ENCODE results near the gene HS3ST2.

Gene HS3ST2

GRCh38 chr16:22799113-22799512 is 14.8 kb upstream of the HS3ST2 start:
- Histone ChIP-seq H3K9me3 (replicated peaks in 1 of 2; ENCODE audit: control insufficient read depth in 2 of 2, insufficient read depth in 1 of 2, low read depth in 1 of 2, low read length in 2 of 2) (peaks cover 0 to 1% of the 10 kb centered on the region in 2 donors), H2BK12ac (ENCODE audit: low read length) (no peak overlapping the region), H3K14ac (ENCODE audit: low read length) (no peak overlapping the region), H3K36me3 (replicated peaks in 1 of 2; ENCODE audit: control insufficient read depth in 2 of 2, insufficient read depth in 2 of 2, low read length in 2 of 2) (no peaks in the 10 kb centered on the region), H3K4me1 (ENCODE audit: control insufficient read depth in 2 of 2, insufficient read depth in 1 of 2, low read depth in 1 of 2, low read length in 2 of 2) (peaks cover 0 to 2% of the 10 kb centered on the region in 2 donors), H3K27me3 (ENCODE audit: control insufficient read depth in 3 of 3, insufficient read depth in 3 of 3, low read depth in 1 of 3, low read length in 3 of 3) (no peaks in the 10 kb centered on the region), H4K8ac (ENCODE audit: low read depth, low read length) (no peak overlapping the region), H2BK120ac (ENCODE audit: low read depth, low read length) (no peak overlapping the region), H3K4me3 (ENCODE audit: low read length in 2 of 2) (no peak overlapping the region), H2AK5ac (ENCODE audit: low read depth, low read length) (no peak overlapping the region), H3K27ac (replicated peaks; ENCODE audit: low read length) (no peak overlapping the region), H2BK5ac (ENCODE audit: low read length) (no peak overlapping the region), H4K91ac (ENCODE audit: low read depth, low read length, poor library complexity) (no peak overlapping the region), H3K9ac (ENCODE audit: low read depth, low read length, poor library complexity) (no peak overlapping the region), H2AFZ (ENCODE audit: low read length) (no peak overlapping the region), H3K79me1 (ENCODE audit: low read depth, low read length) (no peaks in the 10 kb centered on the region), H3K18ac (ENCODE audit: low read length) (no peak overlapping the region), H3K23ac (ENCODE audit: low read depth, low read length, poor library complexity) (no peak overlapping the region), H2BK15ac (ENCODE audit: low read length) (no peak overlapping the region), H3K4ac (ENCODE audit: low read length) (no peak overlapping the region), H3K4me2 (ENCODE audit: insufficient read depth, low read length, poor library complexity, severe bottlenecking) (no peak overlapping the region)
- no peak for DNase-seq (ENCODE audit: low spot score)
- no CpG with 5 or more reads among the region's 2 CpGs for WGBS, 2 donors (ENCODE audit: extremely low coverage in 2 of 2, insufficient read length in 2 of 2, insufficient replicate concordance in 1 of 2)

- Histone ChIP-seq H3K18ac (ENCODE audit: low read length) (no peak overlapping the region), H4K91ac (ENCODE audit: low read depth, low read length, poor library complexity) (no peak overlapping the region), H2AK5ac (ENCODE audit: low read depth, low read length) (no peak overlapping the region), H3K23ac (ENCODE audit: low read depth, low read length, poor library complexity) (no peak overlapping the region), H2BK12ac (ENCODE audit: low read length) (no peak overlapping the region), H3K4me1 (ENCODE audit: control insufficient read depth in 2 of 2, insufficient read depth in 1 of 2, low read depth in 1 of 2, low read length in 2 of 2) (no peaks in the 10 kb centered on the region), H3K36me3 (replicated peaks in 1 of 2; ENCODE audit: control insufficient read depth in 2 of 2, insufficient read depth in 2 of 2, low read length in 2 of 2) (no peaks in the 10 kb centered on the region), H3K4me3 (ENCODE audit: low read length in 2 of 2) (no peak overlapping the region), H3K14ac (ENCODE audit: low read length) (no peak overlapping the region), H3K4me2 (ENCODE audit: insufficient read depth, low read length, poor library complexity, severe bottlenecking) (no peak overlapping the region), H2BK5ac (ENCODE audit: low read length) (no peak overlapping the region), H3K27ac (replicated peaks; ENCODE audit: low read length) (no peak overlapping the region), H3K9ac (ENCODE audit: low read depth, low read length, poor library complexity) (no peak overlapping the region), H2BK120ac (ENCODE audit: low read depth, low read length) (no peak overlapping the region), H3K27me3 (ENCODE audit: control insufficient read depth in 3 of 3, insufficient read depth in 3 of 3, low read depth in 1 of 3, low read length in 3 of 3) (peaks cover 0 to 3% (median 0%) of the 10 kb centered on the region in 3 experiments), H3K79me1 (ENCODE audit: low read depth, low read length) (no peaks in the 10 kb centered on the region), H3K4ac (ENCODE audit: low read length) (no peak overlapping the region), H3K9me3 (replicated peaks in 1 of 2; ENCODE audit: control insufficient read depth in 2 of 2, insufficient read depth in 1 of 2, low read depth in 1 of 2, low read length in 2 of 2) (no peaks in the 10 kb centered on the region), H4K8ac (ENCODE audit: low read depth, low read length) (no peak overlapping the region), H2BK15ac (ENCODE audit: low read length) (no peak overlapping the region), H2AFZ (ENCODE audit: low read length) (no peak overlapping the region)
- no peak for DNase-seq (ENCODE audit: low spot score)
- no CpG with 5 or more reads among the region's 5 CpGs for WGBS, 2 donors (ENCODE audit: extremely low coverage in 2 of 2, insufficient read length in 2 of 2, insufficient replicate concordance in 1 of 2)
These were observed 9.1 kb upstream of the HS3ST2 start for GRCh38 chr16:22804893-22805292.

GRCh38 chr16:22805326-22805725 is 8.6 kb upstream of the HS3ST2 start:
- H2AK5ac ChIP-seq (ENCODE audit: low read depth, low read length) = no peak overlapping the region
- H2BK120ac ChIP-seq (ENCODE audit: low read depth, low read length) = no peak overlapping the region
- H2AFZ ChIP-seq (ENCODE audit: low read length) = no peak overlapping the region
- no peak overlapping the region for H3K27ac ChIP-seq (replicated peaks; ENCODE audit: low read length)
- no peaks in the 10 kb centered on the region for H3K9me3 ChIP-seq (replicated peaks in 1 of 2; ENCODE audit: control insufficient read depth in 2 of 2, insufficient read depth in 1 of 2, low read depth in 1 of 2, low read length in 2 of 2)
- H3K4ac ChIP-seq (ENCODE audit: low read length) = no peak overlapping the region
- no peak for DNase-seq (ENCODE audit: low spot score)
- no peaks in the 10 kb centered on the region for H3K36me3 ChIP-seq (replicated peaks in 1 of 2; ENCODE audit: control insufficient read depth in 2 of 2, insufficient read depth in 2 of 2, low read length in 2 of 2)
- H4K8ac ChIP-seq (ENCODE audit: low read depth, low read length) = no peak overlapping the region
- no peak overlapping the region for H2BK12ac ChIP-seq (ENCODE audit: low read length)
- H3K9ac ChIP-seq (ENCODE audit: low read depth, low read length, poor library complexity) = no peak overlapping the region
- no peaks in the 10 kb centered on the region for H3K4me1 ChIP-seq (ENCODE audit: control insufficient read depth in 2 of 2, insufficient read depth in 1 of 2, low read depth in 1 of 2, low read length in 2 of 2)
- H3K18ac ChIP-seq (ENCODE audit: low read length) = no peak overlapping the region
- H3K27me3 ChIP-seq (ENCODE audit: control insufficient read depth in 3 of 3, insufficient read depth in 3 of 3, low read depth in 1 of 3, low read length in 3 of 3) = peaks cover 0 to 3% (median 0%) of the 10 kb centered on the region in 3 experiments
- no peak overlapping the region for H3K23ac ChIP-seq (ENCODE audit: low read depth, low read length, poor library complexity)
- H2BK5ac ChIP-seq (ENCODE audit: low read length) = no peak overlapping the region
- no peak overlapping the region for H3K4me2 ChIP-seq (ENCODE audit: insufficient read depth, low read length, poor library complexity, severe bottlenecking)
- H4K91ac ChIP-seq (ENCODE audit: low read depth, low read length, poor library complexity) = no peak overlapping the region
- H3K79me1 ChIP-seq (ENCODE audit: low read depth, low read length) = no peaks in the 10 kb centered on the region
- H2BK15ac ChIP-seq (ENCODE audit: low read length) = no peak overlapping the region
- H3K4me3 ChIP-seq (ENCODE audit: low read length in 2 of 2) = no peak overlapping the region
- no peak overlapping the region for H3K14ac ChIP-seq (ENCODE audit: low read length)

GRCh38 chr16:22806811-22807210 is 7.2 kb upstream of the HS3ST2 start:
- H3K36me3 ChIP-seq (replicated peaks in 1 of 2; ENCODE audit: control insufficient read depth in 2 of 2, insufficient read depth in 2 of 2, low read length in 2 of 2) = no peaks in the 10 kb centered on the region
- no peak overlapping the region for H2BK12ac ChIP-seq (ENCODE audit: low read length)
- no peak overlapping the region for H4K8ac ChIP-seq (ENCODE audit: low read depth, low read length)
- H3K4me1 ChIP-seq (ENCODE audit: control insufficient read depth in 2 of 2, insufficient read depth in 1 of 2, low read depth in 1 of 2, low read length in 2 of 2) = no peaks in the 10 kb centered on the region
- no peak overlapping the region for H3K27ac ChIP-seq (replicated peaks; ENCODE audit: low read length)
- no peak overlapping the region for H2AFZ ChIP-seq (ENCODE audit: low read length)
- H3K14ac ChIP-seq (ENCODE audit: low read length) = no peak overlapping the region
- H4K91ac ChIP-seq (ENCODE audit: low read depth, low read length, poor library complexity) = no peak overlapping the region
- H3K4me2 ChIP-seq (ENCODE audit: insufficient read depth, low read length, poor library complexity, severe bottlenecking) = no peak overlapping the region
- peaks cover 0 to 3% (median 0%) of the 10 kb centered on the region in 3 experiments for H3K27me3 ChIP-seq (ENCODE audit: control insufficient read depth in 3 of 3, insufficient read depth in 3 of 3, low read depth in 1 of 3, low read length in 3 of 3)
- no peak overlapping the region for H3K23ac ChIP-seq (ENCODE audit: low read depth, low read length, poor library complexity)
- H3K9me3 ChIP-seq (replicated peaks in 1 of 2; ENCODE audit: control insufficient read depth in 2 of 2, insufficient read depth in 1 of 2, low read depth in 1 of 2, low read length in 2 of 2) = no peaks in the 10 kb centered on the region
- H3K4me3 ChIP-seq (ENCODE audit: low read length in 2 of 2) = no peak overlapping the region
- H2BK120ac ChIP-seq (ENCODE audit: low read depth, low read length) = no peak overlapping the region
- no peak overlapping the region for H2AK5ac ChIP-seq (ENCODE audit: low read depth, low read length)
- no peak overlapping the region for H3K18ac ChIP-seq (ENCODE audit: low read length)
- H3K9ac ChIP-seq (ENCODE audit: low read depth, low read length, poor library complexity) = no peak overlapping the region
- H2BK15ac ChIP-seq (ENCODE audit: low read length) = no peak overlapping the region
- H2BK5ac ChIP-seq (ENCODE audit: low read length) = no peak overlapping the region
- no peaks in the 10 kb centered on the region for H3K79me1 ChIP-seq (ENCODE audit: low read depth, low read length)
- WGBS, 2 donors (ENCODE audit: extremely low coverage in 2 of 2, insufficient read length in 2 of 2, insufficient replicate concordance in 1 of 2) = no CpG with 5 or more reads among the region's 8 CpGs
- no peak overlapping the region for H3K4ac ChIP-seq (ENCODE audit: low read length)
- no peak for DNase-seq (ENCODE audit: low spot score)

Measured in neuronal stem cell (in vitro differentiated cells).